K562 treated with DMSO at 1 percent for 12 hours (cell line): ENCODE measurements around the gene SERPINB3. TPM values are rescaled to one million over a fixed set of nuclear protein-coding genes. Genes with fewer than 3 reads are reported as not detected.

Experiments used
- total RNA-seq: library from RNA; unstranded; fragments of 300-600 nt; gene quantifications from 2 replicates; pipeline ENCODE4 v1.2.3, GENCODE V29; 2022; ENCODE audit not compliant: insufficient read depth

Gene SERPINB3
- not detected in 2 replicates for total RNA-seq

GRCh38 chr18:63661750-63662149 lies at the start of gene SERPINB3:
TSS of gene SERPINB3 (minus strand) at chr18:63661893. CDS start at chr18:63661216, 677 bp downstream.

GRCh38 chr18:63702660-63703059 lies 41.0 kb upstream of the SERPINB3 start, which contains the start of gene SERPINB11:
TSS of gene SERPINB11 (plus strand) at chr18:63702960. CDS start at chr18:63710194, 7,234 bp downstream.

GRCh38 chr18:63644142-63644541 lies 17.6 kb downstream of the SERPINB3 start, which contains the start of gene SERPINB4:
TSS of gene SERPINB4 (minus strand) at chr18:63644256. CDS start at chr18:63643577, 679 bp downstream.

Other genes starting within 250 kb of the SERPINB3 start
- 4.2 and 14.9 TPM in 2 replicates for gene VPS4B, start 239.4 kb downstream of the SERPINB3 start, total RNA-seq
- gene SERPINB5, start 184.9 kb downstream of the SERPINB3 start, total RNA-seq = 1.0 TPM in 1 of 2 replicates, not detected in the other
- gene SERPINB12, start 119.5 kb downstream of the SERPINB3 start, total RNA-seq = not detected in 2 replicates
- not detected in 2 replicates for gene SERPINB13, start 74.5 kb downstream of the SERPINB3 start, total RNA-seq
- not detected in 2 replicates for gene SERPINB4, start 17.6 kb downstream of the SERPINB3 start, total RNA-seq
- gene SERPINB11, start 41.1 kb upstream of the SERPINB3 start, total RNA-seq = not detected in 2 replicates
- gene SERPINB7, start 113.5 kb upstream of the SERPINB3 start, total RNA-seq = not detected in 2 replicates
- gene SERPINB2, start 225.8 kb upstream of the SERPINB3 start, total RNA-seq = not detected in 2 replicates
- gene SERPINB10, start 246.1 kb upstream of the SERPINB3 start, total RNA-seq = not detected in 2 replicates